ENCODE measurements around the gene CEP350.
"Not testable (repeated sequence)": the region's sequence is repeated elsewhere in the genome, so short reads cannot be mapped to it uniquely, and the experiment has no call there.

Gene CEP350

DNA sequence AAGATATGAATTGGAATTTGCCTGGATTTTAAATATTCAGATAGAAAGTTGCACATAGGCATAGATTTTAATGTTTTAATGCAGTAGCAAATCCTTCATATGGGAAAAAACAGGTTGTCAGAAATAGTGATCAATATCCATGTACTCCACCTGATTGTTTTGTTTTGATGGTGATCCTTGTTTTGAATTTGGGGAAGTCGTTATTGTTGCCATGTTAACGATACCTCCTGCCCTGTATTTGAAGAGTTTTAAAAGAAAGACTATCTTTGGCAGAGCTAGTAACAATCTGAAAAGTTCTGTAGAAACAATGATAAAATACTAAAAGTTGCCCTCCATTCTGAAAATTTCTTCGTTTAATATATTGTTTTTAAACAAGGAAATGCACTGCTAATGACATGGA is 1.1 kb downstream of the CEP350 start:
- DNase-seq (ENCODE audit: low read depth), result no peak
- TF ChIP-seq, protein P1, sequence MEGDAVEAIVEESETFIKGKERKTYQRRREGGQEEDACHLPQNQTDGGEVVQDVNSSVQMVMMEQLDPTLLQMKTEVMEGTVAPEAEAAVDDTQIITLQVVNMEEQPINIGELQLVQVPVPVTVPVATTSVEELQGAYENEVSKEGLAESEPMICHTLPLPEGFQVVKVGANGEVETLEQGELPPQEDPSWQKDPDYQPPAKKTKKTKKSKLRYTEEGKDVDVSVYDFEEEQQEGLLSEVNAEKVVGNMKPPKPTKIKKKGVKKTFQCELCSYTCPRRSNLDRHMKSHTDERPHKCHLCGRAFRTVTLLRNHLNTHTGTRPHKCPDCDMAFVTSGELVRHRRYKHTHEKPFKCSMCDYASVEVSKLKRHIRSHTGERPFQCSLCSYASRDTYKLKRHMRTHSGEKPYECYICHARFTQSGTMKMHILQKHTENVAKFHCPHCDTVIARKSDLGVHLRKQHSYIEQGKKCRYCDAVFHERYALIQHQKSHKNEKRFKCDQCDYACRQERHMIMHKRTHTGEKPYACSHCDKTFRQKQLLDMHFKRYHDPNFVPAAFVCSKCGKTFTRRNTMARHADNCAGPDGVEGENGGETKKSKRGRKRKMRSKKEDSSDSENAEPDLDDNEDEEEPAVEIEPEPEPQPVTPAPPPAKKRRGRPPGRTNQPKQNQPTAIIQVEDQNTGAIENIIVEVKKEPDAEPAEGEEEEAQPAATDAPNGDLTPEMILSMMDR (IDR thresholded peaks at IDR 0.05; ENCODE audit: low read depth, low read length, missing control alignments), result no peak
- in situ Hi-C loops (cut with HindIII; ENCODE audit: low sequenced_read_pairs), result no loop called here
- H3K4me3 ChIP-seq (ENCODE audit: low read depth, low read length), result peak overlapping the region; percentile 91

DNA sequence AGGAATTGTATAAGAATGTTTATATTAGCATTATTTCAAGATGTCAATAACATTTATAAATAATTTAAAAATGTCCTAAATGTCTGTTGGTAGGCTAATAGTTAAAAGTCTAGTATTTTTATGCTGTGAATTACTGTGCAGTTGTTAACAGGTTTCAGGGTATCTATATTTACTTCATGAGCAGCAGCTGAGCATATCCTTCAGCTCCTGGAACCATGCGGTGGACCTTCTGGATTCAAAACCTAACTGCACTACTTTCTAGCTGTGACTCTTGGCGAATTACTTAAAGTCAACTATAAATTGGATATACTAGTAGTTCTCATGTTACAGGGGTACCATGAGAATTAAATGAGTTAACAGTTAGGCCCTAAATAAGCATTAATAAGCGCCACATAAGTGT is 3.7 kb downstream of the CEP350 start:
- no peak for DNase-seq (ENCODE audit: low read depth)
- no peak overlapping the region for H3K4me3 ChIP-seq (ENCODE audit: low read depth, low read length)
- in situ Hi-C loops (cut with HindIII; ENCODE audit: low sequenced_read_pairs), result no loop called here
- TF ChIP-seq, protein P1 (IDR thresholded peaks at IDR 0.05; ENCODE audit: low read depth, low read length, missing control alignments), result no peak

DNA sequence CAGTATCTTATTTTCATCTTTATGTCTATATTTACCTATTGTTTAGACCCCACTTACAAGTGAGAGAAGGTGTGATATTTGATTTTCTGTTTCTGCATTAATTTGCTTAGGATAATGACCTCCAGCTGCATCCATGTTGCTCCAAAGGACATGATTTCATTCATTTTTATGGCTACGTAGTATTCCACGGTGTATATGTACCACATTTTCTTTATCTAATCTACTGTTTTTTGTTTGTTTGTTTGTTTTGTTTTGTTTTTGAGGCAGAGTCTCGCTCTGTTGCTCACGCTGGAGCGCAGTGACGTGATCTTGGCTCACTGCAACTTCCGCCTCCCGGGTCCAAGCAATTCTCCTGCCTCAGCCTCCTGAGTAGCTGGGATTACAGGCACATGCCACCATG is 7.6 kb downstream of the CEP350 start:
- DNase-seq (ENCODE audit: low read depth); in situ Hi-C loops (cut with HindIII; ENCODE audit: low sequenced_read_pairs); H3K4me3 ChIP-seq (ENCODE audit: low read depth, low read length): not testable (repeated sequence)

DNA sequence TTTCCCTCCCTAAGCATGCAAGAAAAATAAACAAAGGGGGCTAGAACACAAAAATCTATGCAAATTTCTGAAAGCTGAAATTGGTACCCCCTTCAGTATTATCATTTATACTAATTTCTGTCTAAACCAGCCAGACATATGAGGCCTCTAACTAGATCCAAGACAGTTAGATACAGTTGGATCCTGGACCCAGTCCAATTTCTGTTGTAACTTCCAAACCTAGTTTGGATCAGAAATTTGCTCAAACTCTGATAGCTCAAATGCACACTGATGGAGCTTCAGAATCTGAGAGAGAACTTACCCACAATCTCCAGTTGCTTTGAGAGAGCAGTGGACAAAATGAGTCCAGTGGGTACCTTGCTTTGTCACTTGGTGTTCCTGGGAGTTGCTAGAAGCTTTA is 11.9 kb downstream of the CEP350 start:
- in situ Hi-C loops (cut with HindIII; ENCODE audit: low sequenced_read_pairs), result no loop called here
- no peak overlapping the region for H3K4me3 ChIP-seq (ENCODE audit: low read depth, low read length)
- no peak for DNase-seq (ENCODE audit: low read depth)
- TF ChIP-seq, protein P1 (IDR thresholded peaks at IDR 0.05; ENCODE audit: low read depth, low read length, missing control alignments), result no peak

DNA sequence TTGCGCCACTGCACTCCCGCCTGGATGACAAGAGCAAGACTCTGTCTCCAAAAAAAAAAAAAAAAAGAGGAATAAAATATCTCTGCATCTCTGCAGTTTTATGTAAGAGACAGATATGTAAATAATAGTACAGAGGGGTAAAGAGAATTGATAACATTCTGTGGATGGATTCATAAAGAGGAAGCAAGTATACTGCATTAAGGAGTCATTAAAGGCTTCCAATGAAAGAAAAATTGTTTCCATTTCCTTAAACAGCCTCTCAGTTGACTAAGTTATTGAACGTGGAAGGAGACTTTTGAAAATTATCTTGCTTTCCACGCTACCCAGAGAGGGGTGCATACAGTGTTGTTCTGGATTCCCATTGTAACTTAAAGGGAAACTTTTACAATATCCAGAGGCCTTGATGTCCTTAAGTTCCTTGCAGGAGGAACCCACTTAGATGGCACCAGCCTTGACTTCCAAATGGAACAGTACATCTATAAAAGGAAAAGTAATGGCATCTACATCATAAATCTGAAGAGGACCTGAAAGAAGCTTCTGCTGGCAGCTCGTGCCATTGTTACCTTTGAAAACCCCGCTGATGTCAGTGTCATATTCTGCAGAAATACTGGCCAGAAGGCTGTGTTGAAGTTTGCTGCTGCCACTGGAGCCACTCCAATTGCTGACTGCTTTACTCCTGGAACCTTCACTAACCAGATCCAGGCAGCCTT is 13.8 kb downstream of the CEP350 start:
- in situ Hi-C loops (cut with HindIII; ENCODE audit: low sequenced_read_pairs), result no loop called here
- DNase-seq (ENCODE audit: low read depth), result no peak
- no peak overlapping the region for H3K4me3 ChIP-seq (ENCODE audit: low read depth, low read length)
- TF ChIP-seq, protein P1 (IDR thresholded peaks at IDR 0.05; ENCODE audit: low read depth, low read length, missing control alignments), result no peak

DNA sequence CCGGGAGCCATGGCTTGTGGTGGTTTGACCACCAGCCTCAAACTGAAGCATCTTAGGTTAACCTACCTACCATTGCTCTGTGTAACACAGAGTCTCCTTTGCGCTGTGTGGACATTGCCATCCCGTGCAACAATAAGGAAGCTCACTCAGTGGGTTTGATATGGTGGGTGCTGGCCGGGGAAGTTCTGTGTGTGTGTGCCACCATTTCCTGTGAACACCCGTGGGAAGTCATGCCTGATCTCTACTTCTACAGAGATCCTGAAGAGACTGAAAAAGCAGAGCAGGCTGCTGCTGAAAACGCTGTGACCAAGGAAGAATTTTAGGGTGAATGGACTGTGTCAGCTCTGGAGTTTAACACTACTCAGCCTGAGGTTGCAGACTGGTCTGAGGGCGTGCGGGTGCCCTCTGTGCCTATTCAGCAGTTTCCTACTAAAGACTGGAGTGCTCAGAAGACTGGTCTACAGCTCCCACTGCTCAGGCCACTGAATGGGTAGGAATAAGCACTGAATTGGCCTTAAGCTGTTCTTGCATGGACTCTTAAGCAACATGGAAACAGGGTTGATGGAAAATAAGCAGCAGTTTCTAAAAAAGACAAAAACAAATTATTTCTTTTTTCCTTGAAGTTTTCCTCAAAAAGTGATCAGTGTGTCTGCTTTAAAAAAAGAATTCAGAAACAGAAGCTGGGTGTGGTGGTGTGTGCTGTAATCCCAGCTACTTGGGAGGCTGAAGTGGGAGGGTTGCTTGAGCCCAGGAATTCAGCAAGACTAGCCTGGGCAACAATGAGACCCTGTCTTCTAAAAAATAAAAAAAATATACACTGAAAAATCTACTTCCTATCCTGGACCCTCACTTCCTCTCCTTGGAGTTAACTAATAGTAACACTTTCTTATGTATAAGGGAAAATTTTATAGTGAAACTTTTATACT is 14.6 kb downstream of the CEP350 start:
- in situ Hi-C loops (cut with HindIII; ENCODE audit: low sequenced_read_pairs), result no loop called here
- H3K4me3 ChIP-seq (ENCODE audit: low read depth, low read length), result no peak overlapping the region
- TF ChIP-seq, protein P1 (IDR thresholded peaks at IDR 0.05; ENCODE audit: low read depth, low read length, missing control alignments), result no peak
- no peak for DNase-seq (ENCODE audit: low read depth)

DNA sequence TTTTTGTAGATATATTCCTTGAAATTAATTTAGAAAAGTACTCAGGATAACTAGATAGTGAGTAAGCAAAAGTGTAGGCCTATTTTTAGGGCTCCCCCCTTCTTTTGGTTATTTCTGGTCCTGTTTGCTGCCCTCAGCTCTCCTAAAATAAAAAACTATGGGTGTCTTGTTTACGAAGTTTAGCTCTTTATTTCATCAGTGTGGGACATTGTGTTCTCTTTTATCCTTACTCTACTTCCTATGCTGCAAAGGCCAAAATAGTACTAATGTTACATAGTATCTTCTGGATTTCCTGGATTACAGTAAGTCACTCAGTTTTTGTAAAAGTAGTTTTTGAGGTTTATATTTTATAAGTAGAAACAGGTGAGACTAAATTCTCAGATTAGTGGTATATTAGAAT is 15.4 kb downstream of the CEP350 start:
- in situ Hi-C loops (cut with HindIII; ENCODE audit: low sequenced_read_pairs), result no loop called here
- no peak overlapping the region for H3K4me3 ChIP-seq (ENCODE audit: low read depth, low read length)
- TF ChIP-seq, protein P1 (IDR thresholded peaks at IDR 0.05; ENCODE audit: low read depth, low read length, missing control alignments), result no peak
- DNase-seq (ENCODE audit: low read depth), result no peak
